ENCODE results near the gene POLR2F.
"Not testable (repeated sequence)": the region's sequence is repeated elsewhere in the genome, so short reads cannot be mapped to it uniquely, and the experiment has no call there.

Gene POLR2F

DNA sequence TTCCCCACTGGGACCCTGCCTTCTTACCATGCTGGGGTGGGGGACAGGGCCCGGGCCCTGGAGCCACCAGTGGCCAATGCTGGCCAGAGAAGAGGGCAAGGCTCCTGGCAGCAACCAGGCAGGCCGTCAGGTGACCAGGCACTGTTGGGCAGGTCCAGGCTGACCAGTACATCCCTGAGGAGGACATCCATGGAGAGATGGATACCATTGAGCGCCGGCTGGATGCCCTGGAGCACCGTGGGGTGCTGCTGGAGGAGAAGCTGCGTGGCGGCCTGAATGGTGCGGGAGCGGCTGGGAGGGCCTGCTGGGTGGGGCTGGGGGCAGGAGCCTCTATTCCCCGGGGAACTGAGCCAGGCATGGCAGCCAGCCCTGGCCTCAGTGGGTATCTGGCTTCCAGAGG, 21.1 kb upstream of the POLR2F start:
- peaks cover 21% of the 10 kb centered on the region for H3K36me3 Mint-ChIP-seq (ENCODE audit: low read depth)
- H3K27me3 Mint-ChIP-seq (ENCODE audit: low read depth) = no peaks in the 10 kb centered on the region
- H3K4me1 Mint-ChIP-seq (ENCODE audit: low read depth) = peaks cover 11% of the 10 kb centered on the region
- no peak overlapping the region for H3K27ac Mint-ChIP-seq
- no peaks in the 10 kb centered on the region for H3K9me3 Mint-ChIP-seq
- no peak overlapping the region for H3K4me3 Mint-ChIP-seq

DNA sequence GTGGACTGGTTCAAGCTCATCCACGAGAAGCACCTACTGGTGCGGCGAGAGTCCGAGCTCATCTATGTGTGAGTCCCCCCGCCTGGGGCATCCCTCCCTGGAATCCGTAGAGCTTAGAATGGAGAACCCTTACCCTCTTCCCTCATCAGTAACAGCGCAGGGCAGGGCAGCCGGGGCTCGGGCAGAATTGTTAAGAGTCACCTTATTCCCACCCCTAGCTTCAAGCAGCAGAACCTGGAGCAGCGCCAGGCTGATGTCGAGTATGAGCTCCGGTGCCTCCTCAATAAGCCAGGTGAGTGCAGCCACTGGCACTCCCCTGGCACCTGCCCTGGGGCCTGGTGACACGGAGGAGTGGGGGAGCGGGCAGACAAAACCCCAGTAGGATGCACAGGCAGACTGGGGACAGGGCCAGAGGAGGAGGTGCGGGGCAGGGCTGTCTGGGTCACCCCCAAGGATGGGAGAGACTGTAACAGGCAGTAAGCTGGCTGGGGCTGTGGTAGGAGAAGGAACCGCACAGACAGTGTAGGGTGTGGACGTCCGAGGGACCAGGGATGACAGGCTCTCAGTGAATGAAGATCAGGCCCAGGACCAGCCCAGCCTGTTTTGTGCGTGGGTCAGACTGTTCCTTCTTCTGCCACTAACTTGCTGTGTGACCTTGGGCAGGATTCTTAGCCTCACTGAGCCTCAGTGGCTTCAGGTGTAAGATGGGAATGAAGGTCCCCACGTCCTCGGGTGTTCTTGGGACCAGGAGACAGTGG, 20.5 kb upstream of the POLR2F start:
- no peaks in the 10 kb centered on the region for H3K27me3 Mint-ChIP-seq (ENCODE audit: low read depth)
- H3K4me1 Mint-ChIP-seq (ENCODE audit: low read depth) = peaks cover 11% of the 10 kb centered on the region
- no peak overlapping the region for H3K4me3 Mint-ChIP-seq
- no peak overlapping the region for H3K27ac Mint-ChIP-seq
- H3K36me3 Mint-ChIP-seq (ENCODE audit: low read depth) = peaks cover 24% of the 10 kb centered on the region
- no peaks in the 10 kb centered on the region for H3K9me3 Mint-ChIP-seq

DNA sequence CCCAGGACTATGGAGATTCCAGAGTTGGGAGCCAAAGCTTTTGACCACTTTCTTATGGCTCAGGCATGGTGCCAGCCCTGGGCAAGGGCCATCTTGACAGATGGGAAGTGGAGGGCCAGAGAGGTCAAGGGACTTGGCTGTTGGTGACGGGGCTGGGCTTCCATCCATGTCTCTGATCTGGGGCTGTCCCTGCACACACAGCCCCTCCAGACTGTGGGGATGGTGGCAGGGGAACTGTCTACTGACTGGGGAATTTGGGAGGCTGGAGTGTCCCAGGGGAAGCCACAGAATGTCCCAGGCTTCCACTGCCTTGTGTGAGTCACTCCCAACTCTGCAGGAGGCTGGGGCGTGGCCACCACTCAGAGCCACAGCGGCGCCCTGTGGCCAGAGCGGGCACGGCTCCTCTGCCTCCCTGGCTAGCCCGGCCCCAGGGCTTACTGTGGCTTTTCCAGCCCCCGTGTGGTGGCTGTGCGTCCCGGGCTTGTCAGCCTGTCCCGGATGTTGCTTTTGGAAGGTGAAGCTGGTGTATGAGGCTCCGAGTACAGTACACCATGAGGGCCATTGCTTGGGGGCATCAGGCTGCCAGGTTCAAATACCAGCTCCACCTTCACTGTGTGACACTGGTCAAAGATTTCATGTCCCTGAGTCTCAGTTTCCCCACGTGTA, 19.7 kb upstream of the POLR2F start:
- no peak overlapping the region for H3K4me3 Mint-ChIP-seq
- no peaks in the 10 kb centered on the region for H3K9me3 Mint-ChIP-seq
- peaks cover 17% of the 10 kb centered on the region for H3K36me3 Mint-ChIP-seq (ENCODE audit: low read depth)
- no peaks in the 10 kb centered on the region for H3K27me3 Mint-ChIP-seq (ENCODE audit: low read depth)
- H3K27ac Mint-ChIP-seq = no peak overlapping the region
- H3K4me1 Mint-ChIP-seq (ENCODE audit: low read depth) = peaks cover 11% of the 10 kb centered on the region

DNA sequence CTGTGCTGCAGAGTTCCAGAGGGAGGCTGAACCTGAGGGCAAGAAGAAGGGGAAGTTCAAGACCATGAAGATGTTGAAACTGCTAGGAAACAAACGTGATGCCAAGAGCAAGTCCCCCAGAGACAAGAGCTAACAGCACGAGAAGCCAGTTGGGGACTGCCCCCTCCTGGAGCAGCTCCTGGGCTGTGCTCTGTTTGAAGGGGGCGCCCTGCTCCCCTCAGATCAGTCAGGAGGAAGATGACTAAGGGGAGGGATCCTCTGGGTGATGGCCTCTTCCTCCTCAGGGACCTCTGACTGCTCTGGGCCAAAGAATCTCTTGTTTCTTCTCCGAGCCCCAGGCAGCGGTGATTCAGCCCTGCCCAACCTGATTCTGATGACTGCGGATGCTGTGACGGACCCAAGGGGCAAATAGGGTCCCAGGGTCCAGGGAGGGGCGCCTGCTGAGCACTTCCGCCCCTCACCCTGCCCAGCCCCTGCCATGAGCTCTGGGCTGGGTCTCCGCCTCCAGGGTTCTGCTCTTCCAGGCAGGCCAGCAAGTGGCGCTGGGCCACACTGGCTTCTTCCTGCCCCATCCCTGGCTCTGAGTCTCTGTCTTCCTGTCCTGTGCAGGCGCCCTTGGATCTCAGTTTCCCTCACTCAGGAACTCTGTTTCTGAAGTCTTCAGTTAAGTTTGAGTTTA, 12.7 kb upstream of the POLR2F start:
- H3K27ac Mint-ChIP-seq = no peak overlapping the region
- H3K4me1 Mint-ChIP-seq (ENCODE audit: low read depth) = no peaks in the 10 kb centered on the region
- no peak overlapping the region for H3K4me3 Mint-ChIP-seq
- H3K36me3 Mint-ChIP-seq (ENCODE audit: low read depth) = peaks cover 5% of the 10 kb centered on the region
- no peaks in the 10 kb centered on the region for H3K27me3 Mint-ChIP-seq (ENCODE audit: low read depth)
- no peaks in the 10 kb centered on the region for H3K9me3 Mint-ChIP-seq

DNA sequence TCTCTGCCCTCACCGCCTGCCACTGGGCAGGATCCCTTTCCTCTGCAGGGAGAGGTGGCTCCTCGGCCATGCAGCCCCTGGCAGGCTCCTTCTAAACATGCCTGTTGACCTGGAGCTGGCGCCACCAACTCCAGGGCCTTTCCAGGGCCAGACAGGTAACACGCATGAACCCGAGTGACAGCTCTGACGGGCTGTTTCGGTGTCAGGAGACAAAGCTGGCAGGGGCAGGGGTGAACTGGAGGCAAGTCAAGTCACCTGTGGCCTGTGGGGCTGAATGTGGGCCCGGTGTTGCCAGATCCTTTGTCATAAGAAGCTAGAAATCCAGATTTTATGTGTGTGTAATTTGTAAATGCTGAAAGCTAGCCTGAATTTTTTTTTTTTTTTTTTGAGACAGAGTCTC, 11.4 kb upstream of the POLR2F start:
- Mint-ChIP-seq H3K4me1 (ENCODE audit: low read depth) (no peaks in the 10 kb centered on the region), H3K4me3 (no peak overlapping the region), H3K27me3 (ENCODE audit: low read depth) (no peaks in the 10 kb centered on the region), H3K9me3 (no peaks in the 10 kb centered on the region), H3K36me3 (ENCODE audit: low read depth) (peaks cover 5% of the 10 kb centered on the region), H3K27ac (no peak overlapping the region)

DNA sequence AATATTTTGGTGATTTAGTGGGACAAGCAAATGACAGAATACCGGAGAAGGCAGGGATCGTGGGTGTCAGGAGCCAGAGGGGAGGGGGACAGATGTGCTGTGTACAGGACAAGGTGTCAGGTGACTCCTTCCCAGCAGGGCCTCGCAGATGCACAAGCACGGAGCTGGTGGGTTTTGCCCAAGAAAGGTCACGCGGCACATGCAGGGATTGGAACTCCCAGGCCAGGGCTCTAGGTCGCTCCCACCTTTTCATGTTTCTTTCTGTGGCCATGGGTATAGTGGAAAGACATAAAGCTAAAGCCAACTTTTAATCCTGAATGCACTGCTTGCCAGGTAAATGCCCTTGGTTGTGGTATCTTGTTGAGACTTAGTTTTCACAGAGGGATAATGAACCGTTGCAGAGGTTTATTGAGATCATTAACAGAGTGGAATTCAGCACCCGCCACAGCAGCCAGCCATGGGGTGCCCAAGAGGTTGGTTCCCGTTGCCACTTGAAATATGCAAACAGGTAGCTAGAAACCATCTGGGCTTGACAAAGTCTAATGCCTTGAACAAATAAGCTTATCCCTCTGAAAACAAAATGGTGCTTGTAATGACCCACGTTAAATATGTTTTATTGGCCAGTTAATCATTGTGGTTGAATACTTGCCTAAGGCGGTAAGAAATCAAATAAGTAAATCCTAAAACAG, 10.2 kb upstream of the POLR2F start:
- H3K27ac Mint-ChIP-seq = no peak overlapping the region
- H3K4me3 Mint-ChIP-seq = no peak overlapping the region
- peaks cover 3% of the 10 kb centered on the region for H3K36me3 Mint-ChIP-seq (ENCODE audit: low read depth)
- H3K4me1 Mint-ChIP-seq (ENCODE audit: low read depth) = no peaks in the 10 kb centered on the region
- no peaks in the 10 kb centered on the region for H3K9me3 Mint-ChIP-seq
- no peaks in the 10 kb centered on the region for H3K27me3 Mint-ChIP-seq (ENCODE audit: low read depth)

DNA sequence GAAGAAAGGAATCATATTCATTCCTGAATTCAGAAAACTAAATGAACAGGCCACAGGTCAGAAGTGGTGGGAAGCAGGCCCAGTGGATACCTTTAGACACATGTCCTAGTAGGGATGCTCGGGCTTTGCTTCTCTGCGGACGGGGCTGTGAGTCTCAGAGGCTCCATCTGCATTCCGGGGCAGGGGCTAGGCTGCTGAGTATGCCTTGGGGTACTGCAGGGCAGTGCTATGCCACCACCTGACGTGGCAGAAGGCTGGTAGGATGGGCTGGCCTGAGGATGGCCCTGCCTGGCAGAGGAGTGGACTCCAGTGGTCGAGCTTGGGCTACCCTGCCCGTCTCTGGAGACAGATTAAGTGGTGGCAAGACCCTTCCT, 9.7 kb upstream of the POLR2F start:
- H3K9me3 Mint-ChIP-seq = no peaks in the 10 kb centered on the region
- H3K27ac Mint-ChIP-seq = no peak overlapping the region
- H3K4me1 Mint-ChIP-seq (ENCODE audit: low read depth) = no peaks in the 10 kb centered on the region
- H3K4me3 Mint-ChIP-seq = no peak overlapping the region
- peaks cover 3% of the 10 kb centered on the region for H3K36me3 Mint-ChIP-seq (ENCODE audit: low read depth)
- no peaks in the 10 kb centered on the region for H3K27me3 Mint-ChIP-seq (ENCODE audit: low read depth)

DNA sequence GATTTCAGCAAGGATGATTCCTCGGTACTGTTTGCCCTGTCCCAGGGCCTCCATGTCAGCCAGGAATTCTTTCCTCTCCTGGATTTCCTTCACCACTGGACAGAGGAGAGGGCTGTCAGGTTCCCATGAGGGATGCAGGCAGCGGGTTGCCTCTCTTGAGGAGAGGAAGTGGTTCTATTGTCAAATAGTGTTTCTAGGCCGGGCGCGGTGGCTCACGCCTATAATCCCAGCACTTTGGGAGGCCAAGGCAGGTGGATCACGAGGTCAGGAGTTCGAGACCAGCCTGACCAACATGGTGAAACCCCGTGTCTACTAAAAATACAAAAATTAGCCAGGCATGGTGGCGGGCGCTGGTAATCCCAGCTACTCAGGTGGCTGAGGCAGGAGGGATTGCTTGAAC, 9.1 kb upstream of the POLR2F start:
- H3K4me1 Mint-ChIP-seq (ENCODE audit: low read depth); H3K4me3 Mint-ChIP-seq; H3K27me3 Mint-ChIP-seq (ENCODE audit: low read depth); H3K9me3 Mint-ChIP-seq; H3K36me3 Mint-ChIP-seq (ENCODE audit: low read depth); H3K27ac Mint-ChIP-seq: not testable (repeated sequence)

DNA sequence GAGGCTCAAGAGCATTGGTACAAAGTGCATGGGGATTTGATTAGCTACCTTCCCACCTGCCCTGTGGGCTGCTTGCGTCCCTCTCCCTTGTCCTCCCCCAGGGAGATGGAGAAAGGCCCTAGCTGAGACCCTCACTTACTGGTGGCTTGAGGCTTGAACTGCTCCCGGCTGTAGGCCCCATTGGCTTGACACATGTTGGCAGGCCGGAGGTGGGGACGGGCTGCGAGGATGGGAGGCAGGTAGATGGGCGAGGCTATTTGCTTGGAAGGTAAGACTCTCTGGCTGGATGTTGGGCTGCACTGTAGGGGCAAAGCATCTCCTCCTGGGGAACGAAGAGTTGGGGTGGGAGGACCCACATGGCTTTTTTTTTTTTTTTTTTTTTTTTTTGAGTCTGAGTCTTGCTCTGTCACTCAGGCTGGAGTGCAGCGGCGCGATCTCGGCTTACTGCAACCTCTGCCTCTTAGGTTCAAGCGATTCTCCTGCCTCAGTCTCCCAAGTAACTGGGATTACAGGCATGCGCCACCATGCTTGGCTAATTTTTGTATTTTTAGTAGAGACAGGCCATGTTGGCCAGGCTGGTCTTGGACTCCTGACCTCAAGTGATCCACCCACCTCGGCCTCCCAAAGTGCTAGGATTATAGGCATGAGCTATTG, 6.2 kb upstream of the POLR2F start:
- not testable (repeated sequence) for H3K4me3 Mint-ChIP-seq; H3K9me3 Mint-ChIP-seq; H3K27ac Mint-ChIP-seq; H3K36me3 Mint-ChIP-seq (ENCODE audit: low read depth); H3K4me1 Mint-ChIP-seq (ENCODE audit: low read depth); H3K27me3 Mint-ChIP-seq (ENCODE audit: low read depth)

DNA sequence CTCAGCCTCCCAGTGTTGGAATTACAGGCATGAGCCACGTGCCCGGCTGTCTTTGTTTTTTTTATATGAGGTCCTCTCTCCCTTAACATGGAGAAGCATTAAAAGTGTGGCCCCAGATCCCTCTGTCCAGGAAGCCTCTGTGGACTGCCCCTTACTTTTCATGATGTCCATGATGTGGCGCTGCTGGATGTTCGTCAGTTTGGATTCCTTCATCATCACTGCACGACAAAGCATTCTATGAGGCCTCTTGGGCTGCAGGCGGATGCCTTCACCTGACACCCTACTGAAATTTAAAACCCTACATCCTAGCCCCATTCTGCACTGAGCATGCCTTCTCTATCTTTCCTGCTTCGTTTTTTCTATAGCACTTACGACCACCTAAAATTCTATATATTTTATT, 2.2 kb upstream of the POLR2F start:
- Mint-ChIP-seq H3K4me1 (ENCODE audit: low read depth) (peaks cover 14% of the 10 kb centered on the region), H3K4me3 (no peak overlapping the region), H3K27ac (no peak overlapping the region), H3K9me3 (no peaks in the 10 kb centered on the region), H3K36me3 (ENCODE audit: low read depth) (peaks cover 7% of the 10 kb centered on the region), H3K27me3 (ENCODE audit: low read depth) (peaks cover 18% of the 10 kb centered on the region)

DNA sequence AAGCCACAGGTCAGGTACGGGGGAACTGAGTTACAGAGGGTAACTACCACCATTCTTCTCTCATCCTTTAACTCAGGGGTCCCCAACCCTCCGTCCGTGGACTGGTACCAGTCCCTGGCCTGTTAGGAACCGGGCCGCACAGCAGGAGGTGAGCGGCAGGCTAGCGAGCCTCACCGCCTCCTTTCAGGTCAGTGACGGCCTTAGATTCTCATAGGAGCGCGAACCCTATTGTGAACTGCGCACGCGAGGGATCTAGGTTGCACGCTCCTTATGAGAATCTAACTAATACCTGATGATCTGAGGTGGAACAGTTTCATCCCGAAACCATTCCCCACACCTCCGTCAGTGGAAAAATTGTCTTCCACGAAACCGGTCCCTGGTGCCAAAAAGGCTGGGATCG, 870 bp upstream of the POLR2F start:
- Mint-ChIP-seq H3K36me3 (ENCODE audit: low read depth) (peaks cover 17% of the 10 kb centered on the region), H3K4me1 (ENCODE audit: low read depth) (peaks cover 14% of the 10 kb centered on the region), H3K4me3 (peak overlapping the region; percentile 99), H3K27me3 (ENCODE audit: low read depth) (peaks cover 18% of the 10 kb centered on the region)
- H3K27ac Mint-ChIP-seq, H3K9me3 Mint-ChIP-seq: not testable (repeated sequence)

DNA sequence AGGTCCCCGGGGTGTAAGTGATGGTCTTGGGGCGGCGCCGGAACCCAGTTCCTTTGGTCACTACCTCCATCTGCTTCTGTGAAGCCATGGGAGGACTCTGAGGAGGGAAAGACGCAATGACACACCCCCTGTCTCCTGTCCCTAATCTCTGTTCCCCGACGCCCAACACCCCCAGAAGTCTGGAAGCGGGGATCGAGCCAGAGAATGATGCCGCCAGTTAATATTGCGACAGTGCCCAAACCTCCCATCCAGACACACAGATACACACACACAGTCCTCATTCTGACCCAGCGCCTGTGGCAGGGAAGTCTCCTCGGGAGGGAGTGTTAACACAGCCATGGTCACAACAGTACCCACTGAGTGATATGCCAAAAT, 450 bp upstream of the POLR2F start:
- Mint-ChIP-seq H3K27ac (peak overlapping the region; percentile 93), H3K4me1 (ENCODE audit: low read depth) (peaks cover 14% of the 10 kb centered on the region), H3K4me3 (peak overlapping the region; percentile 99), H3K9me3 (no peaks in the 10 kb centered on the region), H3K27me3 (ENCODE audit: low read depth) (peaks cover 18% of the 10 kb centered on the region), H3K36me3 (ENCODE audit: low read depth) (peaks cover 20% of the 10 kb centered on the region)

DNA sequence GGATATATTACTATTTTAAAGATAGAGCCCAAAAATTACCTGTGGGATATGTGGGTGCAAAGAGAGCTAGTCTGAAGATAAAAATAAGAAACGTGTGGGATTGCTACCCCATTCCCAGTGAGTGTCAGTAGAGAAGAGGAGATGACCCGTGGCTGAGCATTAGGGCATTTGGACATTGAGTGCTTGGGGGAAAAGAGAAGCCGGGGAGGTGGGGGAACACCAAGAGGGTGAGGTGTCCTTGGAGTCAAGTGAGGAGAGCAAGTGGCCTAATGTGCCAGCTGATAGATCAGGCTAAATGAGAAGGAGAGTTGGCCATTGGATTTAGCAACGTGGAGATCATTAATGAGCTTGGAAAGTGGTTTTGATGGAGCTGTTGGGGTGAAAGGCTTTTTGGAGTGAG, 1.2 kb downstream of the POLR2F start:
- Mint-ChIP-seq H3K36me3 (ENCODE audit: low read depth) (peaks cover 33% of the 10 kb centered on the region), H3K27ac (no peak overlapping the region), H3K4me3 (peak overlapping the region; percentile 99), H3K9me3 (no peaks in the 10 kb centered on the region), H3K4me1 (ENCODE audit: low read depth) (peaks cover 14% of the 10 kb centered on the region), H3K27me3 (ENCODE audit: low read depth) (peaks cover 18% of the 10 kb centered on the region)

DNA sequence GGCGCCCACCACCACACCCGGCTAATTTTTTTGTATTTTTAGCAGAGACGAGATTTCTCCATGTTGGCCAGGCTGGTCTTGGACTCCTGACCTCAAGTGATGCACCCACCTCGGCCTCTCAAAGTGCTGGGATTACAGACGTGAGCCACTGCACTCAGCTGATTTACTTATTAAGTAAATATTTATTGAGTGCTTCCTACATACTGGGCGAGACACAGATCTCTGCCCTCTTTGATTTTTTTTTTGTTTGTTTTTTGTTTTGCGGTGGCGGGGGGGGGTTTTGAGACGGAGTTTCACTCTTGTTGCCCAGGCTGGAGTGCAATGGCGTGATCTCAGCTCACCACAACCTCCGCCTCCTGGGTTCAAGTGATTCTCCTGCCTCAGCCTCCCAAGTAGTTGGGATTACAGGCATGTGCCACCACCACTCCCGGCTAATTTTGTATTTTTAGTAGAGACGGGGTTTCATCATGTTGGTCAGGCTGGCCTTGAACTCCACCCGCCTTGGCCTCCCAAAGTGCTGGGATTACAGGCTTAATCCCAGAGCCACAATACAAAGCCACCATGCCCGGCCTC, 2.4 kb downstream of the POLR2F start:
- peaks cover 36% of the 10 kb centered on the region for H3K36me3 Mint-ChIP-seq (ENCODE audit: low read depth)
- H3K4me1 Mint-ChIP-seq (ENCODE audit: low read depth) = peaks cover 14% of the 10 kb centered on the region
- peaks cover 18% of the 10 kb centered on the region for H3K27me3 Mint-ChIP-seq (ENCODE audit: low read depth)
- not testable (repeated sequence) for H3K27ac Mint-ChIP-seq, H3K9me3 Mint-ChIP-seq, H3K4me3 Mint-ChIP-seq

Data from T-helper 1 cell treated with Interleukin-12 subunit alpha and Interleukin-12 subunit beta and Interleukin-4 antibody, amounts not matched to agents 30 μg/mL and 1 μg/mL, for 36 hours (primary cell).